Right lobe of liver (tissue), 6 donors: ENCODE measurements around the gene GABARAPL1. TPM values are rescaled to one million over a fixed set of nuclear protein-coding genes. Genes with fewer than 3 reads are reported as not detected.
"Not testable (repeated sequence)": the region's sequence is repeated elsewhere in the genome, so short reads cannot be mapped to it uniquely, and the experiment has no call there.

Experiments
- ATAC-seq, 4 donors: fragments of 200-7000 bp; cut with Tn5 transposase; one replicate each; pipeline ENCODE4 v1.9.1; 2020; ENCODE audit warnings: mild to moderate bottlenecking in 4 of 4, moderate library complexity in 4 of 4
- DNase-seq, 3 donors: peaks; one replicate each; pipeline ENCODE4 v3.0.0-alpha.2; 2020
- H3K27ac ChIP-seq, 3 donors: fragments of 200-600 bp; one replicate each; pipeline ENCODE4 v1.8.0; 2022
- H3K27me3 ChIP-seq, 2 donors: fragments of 200-600 bp; one replicate each; pipeline ENCODE4 v1.8.0; 2022
- H3K36me3 ChIP-seq, 4 donors: fragments of 200-600 bp; sonication (generic) in 1 of 4; one replicate each; pipeline versions ENCODE4 v1.5.1 to v1.8.0; 2017 to 2022; ENCODE audit warnings: control low read depth in 1 of 4
- H3K4me1 ChIP-seq, 4 donors: fragments of 200-600 bp; sonication (generic) in 1 of 4; one replicate each; pipeline versions ENCODE4 v1.5.1 to v1.8.0; 2017 to 2022; ENCODE audit warnings: control low read depth in 1 of 4
- H3K4me3 ChIP-seq, 3 donors: fragments of 200-600 bp; one replicate each; pipeline ENCODE4 v1.8.0; 2022
- H3K9me3 ChIP-seq, 4 donors: fragments of 200-600 bp; sonication (generic) in 1 of 4; one replicate each; pipeline versions ENCODE4 v1.5.1 to v1.8.0; 2017 to 2022; ENCODE audit warnings: control low read depth in 1 of 4
- POLR2A ChIP-seq: fragments of 450-650 bp; IDR thresholded peaks from one replicate; pipeline ENCODE4 v1.6.1; 2017; ENCODE audit warnings: antibody characterized with exemption, mild to moderate bottlenecking
- WGBS: methylation state at CpG from one replicate; pipeline ENCODE4 v1.1.6; 2018; ENCODE audit warnings: low coverage, low lambda C conversion rate; ENCODE audit not compliant: insufficient coverage; ENCODE audit errors: missing lambda C conversion rate; 5-methylcytosine and 5-hydroxymethylcytosine counted together
- intact Hi-C, 2 donors: fragments of 100-400 bp; cut with DNase I; formaldehyde crosslinking; loops; one replicate each; pipeline versions ENCODE4 v1.11.2 to v1.14.1; 2022
- total RNA-seq, 6 experiments: library from RNA; depleted of rRNA in 2 of 6; stranded (reverse); fragments of >200 nt in 2 of 6; fragmentation: NEBNext Ultra II Directional in 3 of 6; extraction: Animal tissue kit (Norgen Biotek cat#: 25700) in 3 of 6; gene quantifications; one replicate each; pipeline versions ENCODE4 v1.1.0 to v1.2.4, GENCODE V29; 2016 to 2023
- TF ChIP-seq, protein P1 (sequence below), 4 donors: fragments of 200-600 bp in 3 of 4; fragments of 450-650 bp in 1 of 4; IDR thresholded peaks; one replicate each; pipeline versions ENCODE4 v1.5.1 to v1.8.0; 2016 to 2022; ENCODE audit warnings: antibody characterized with exemption in 4 of 4, mild to moderate bottlenecking in 2 of 4
- donor health status: DM: no; HTN: yes; CAD: no.
- donor health status: DM: no; HTN: no; CAD: no.
- donor health status: DM: no; HTN: no; CAD: no.
- donor health status: DM: no; HTN: yes; CAD: no.
- donor health status: DM: no; HTN: yes; CAD: no.

GABARAPL1 gene
- total RNA-seq, 6 experiments from 2014 or later: 59.5 to 123 (median 83.4) TPM

DNA sequence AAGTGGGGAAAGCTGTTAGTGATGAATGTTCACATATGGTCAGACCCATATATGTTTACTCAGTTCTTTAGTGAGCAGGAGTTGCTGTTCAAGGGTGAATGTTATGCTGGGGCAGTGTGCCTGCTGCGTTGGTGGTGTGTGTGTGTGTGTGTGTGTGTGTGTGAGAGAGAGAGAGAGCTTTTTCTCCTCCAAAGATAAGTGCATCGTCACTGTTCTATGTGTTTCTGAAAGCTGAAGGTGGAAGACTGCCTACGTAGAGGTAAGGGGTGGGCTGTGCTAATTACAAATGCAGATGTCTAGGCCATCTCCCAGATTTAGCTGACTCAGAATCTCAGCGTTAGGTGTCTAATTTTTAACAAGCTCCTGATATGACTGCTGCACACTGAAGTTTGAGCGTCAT lies 10.5 kb downstream of the GABARAPL1 start:
- Histone ChIP-seq H3K27me3 (no peaks in the 10 kb centered on the region), H3K4me1 (peaks cover 0 to 11% (median 3%) of the 10 kb centered on the region in 4 donors), H3K27ac (no peak overlapping the region), H3K4me3 (no peak overlapping the region), H3K9me3 (no peaks in the 10 kb centered on the region), H3K36me3 (peaks cover 0 to 59% (median 28%) of the 10 kb centered on the region in 4 donors)
- intact Hi-C loops: no loop called here
- TF ChIP-seq POLR2A: no peak
- TF ChIP-seq, protein P1, sequence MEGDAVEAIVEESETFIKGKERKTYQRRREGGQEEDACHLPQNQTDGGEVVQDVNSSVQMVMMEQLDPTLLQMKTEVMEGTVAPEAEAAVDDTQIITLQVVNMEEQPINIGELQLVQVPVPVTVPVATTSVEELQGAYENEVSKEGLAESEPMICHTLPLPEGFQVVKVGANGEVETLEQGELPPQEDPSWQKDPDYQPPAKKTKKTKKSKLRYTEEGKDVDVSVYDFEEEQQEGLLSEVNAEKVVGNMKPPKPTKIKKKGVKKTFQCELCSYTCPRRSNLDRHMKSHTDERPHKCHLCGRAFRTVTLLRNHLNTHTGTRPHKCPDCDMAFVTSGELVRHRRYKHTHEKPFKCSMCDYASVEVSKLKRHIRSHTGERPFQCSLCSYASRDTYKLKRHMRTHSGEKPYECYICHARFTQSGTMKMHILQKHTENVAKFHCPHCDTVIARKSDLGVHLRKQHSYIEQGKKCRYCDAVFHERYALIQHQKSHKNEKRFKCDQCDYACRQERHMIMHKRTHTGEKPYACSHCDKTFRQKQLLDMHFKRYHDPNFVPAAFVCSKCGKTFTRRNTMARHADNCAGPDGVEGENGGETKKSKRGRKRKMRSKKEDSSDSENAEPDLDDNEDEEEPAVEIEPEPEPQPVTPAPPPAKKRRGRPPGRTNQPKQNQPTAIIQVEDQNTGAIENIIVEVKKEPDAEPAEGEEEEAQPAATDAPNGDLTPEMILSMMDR (IDR thresholded peaks at IDR 0.05): no peak
- ATAC-seq: no peak
- no peak for DNase-seq
- WGBS: 90% methylated on average over 2 of the region's 5 CpGs

DNA sequence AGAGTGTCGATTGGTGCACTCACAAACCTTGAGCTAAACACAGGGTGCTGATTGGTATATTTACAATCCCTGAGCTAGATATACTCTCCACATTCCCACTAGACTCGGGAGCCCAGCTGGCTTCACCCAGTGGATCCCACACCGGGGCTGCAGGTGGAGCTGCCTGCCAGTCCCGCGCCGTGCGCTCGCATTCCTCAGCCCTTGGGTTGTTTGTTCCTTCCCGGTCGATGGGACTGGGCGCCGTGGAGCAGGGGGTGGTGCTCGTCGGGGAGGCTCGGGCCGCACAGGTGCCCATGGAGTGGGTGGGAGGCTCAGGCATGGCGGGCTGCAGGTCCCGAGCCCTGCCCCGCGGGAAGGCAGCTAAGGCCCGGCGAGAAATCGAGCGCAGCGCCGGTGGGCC lies 12.7 kb downstream of the GABARAPL1 start:
- H3K9me3 ChIP-seq, H3K4me3 ChIP-seq, H3K4me1 ChIP-seq, H3K27ac ChIP-seq, DNase-seq, intact Hi-C loops, ATAC-seq, H3K27me3 ChIP-seq: not testable (repeated sequence)
- WGBS: no CpG with 5 or more reads among the region's 26 CpGs
- H3K36me3 ChIP-seq: peaks cover 0 to 39% (median 22%) of the 10 kb centered on the region in 4 donors

DNA sequence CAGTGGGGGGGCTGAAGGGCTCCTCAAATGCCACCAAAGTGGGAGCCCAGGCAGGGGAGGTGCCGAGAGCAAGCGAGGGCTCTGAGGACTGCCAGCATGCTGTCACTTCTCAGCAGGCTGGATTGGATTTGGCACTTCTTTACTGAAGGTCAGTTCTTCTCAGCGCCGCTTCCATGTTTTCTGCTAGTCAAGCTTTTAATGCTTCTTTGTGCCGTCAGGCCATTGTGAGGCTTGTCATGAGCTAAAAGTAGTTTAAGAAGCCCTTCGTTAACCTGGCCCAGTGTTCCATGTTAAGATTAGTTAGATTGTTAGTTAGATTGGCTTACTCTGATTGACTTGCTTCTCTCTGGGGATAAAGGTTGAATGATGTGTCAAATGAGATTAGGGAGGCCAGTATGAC lies 13.4 kb downstream of the GABARAPL1 start:
- Histone ChIP-seq H3K27ac (no peak overlapping the region), H3K27me3 (no peaks in the 10 kb centered on the region), H3K4me1 (no peaks in the 10 kb centered on the region), H3K9me3 (no peaks in the 10 kb centered on the region), H3K36me3 (peaks cover 0 to 32% (median 18%) of the 10 kb centered on the region in 4 donors), H3K4me3 (no peak overlapping the region)
- no peak for DNase-seq
- intact Hi-C loops: no loop called here
- 95% methylated on average over 4 of the region's 6 CpGs for WGBS
- no peak for ATAC-seq
- TF ChIP-seq POLR2A: no peak
- TF ChIP-seq, protein P1 (IDR thresholded peaks at IDR 0.05): no peak

DNA sequence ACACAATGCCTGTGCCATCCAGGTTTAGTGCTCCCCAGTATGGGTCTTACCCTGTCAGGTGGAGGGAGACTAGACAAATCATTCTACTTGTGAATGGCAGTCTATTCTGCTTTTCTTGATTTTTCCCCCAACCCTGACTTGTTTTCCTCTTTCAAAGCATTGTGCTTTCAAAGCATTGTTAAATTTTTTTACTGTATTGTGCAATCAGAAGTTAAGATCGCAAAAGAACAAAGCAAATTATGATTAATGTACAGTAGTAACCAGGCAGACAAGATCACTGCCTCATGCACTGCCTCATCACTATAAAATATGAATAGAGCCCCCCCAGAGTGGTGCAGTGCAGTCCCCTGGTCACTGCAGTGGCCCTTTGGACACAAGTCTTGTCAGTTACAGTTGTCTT lies 14.1 kb downstream of the GABARAPL1 start:
- WGBS: 69% methylated on average over 1 of the region's 1 CpG
- intact Hi-C loops: no loop called here
- Histone ChIP-seq H3K27ac (no peak overlapping the region), H3K9me3 (no peaks in the 10 kb centered on the region), H3K36me3 (peaks cover 0 to 26% (median 13%) of the 10 kb centered on the region in 4 donors), H3K4me3 (no peak overlapping the region), H3K4me1 (no peaks in the 10 kb centered on the region), H3K27me3 (no peaks in the 10 kb centered on the region)
- no peak for TF ChIP-seq POLR2A
- TF ChIP-seq, protein P1 (IDR thresholded peaks at IDR 0.05): no peak
- DNase-seq (no peak), ATAC-seq (no peak)

DNA sequence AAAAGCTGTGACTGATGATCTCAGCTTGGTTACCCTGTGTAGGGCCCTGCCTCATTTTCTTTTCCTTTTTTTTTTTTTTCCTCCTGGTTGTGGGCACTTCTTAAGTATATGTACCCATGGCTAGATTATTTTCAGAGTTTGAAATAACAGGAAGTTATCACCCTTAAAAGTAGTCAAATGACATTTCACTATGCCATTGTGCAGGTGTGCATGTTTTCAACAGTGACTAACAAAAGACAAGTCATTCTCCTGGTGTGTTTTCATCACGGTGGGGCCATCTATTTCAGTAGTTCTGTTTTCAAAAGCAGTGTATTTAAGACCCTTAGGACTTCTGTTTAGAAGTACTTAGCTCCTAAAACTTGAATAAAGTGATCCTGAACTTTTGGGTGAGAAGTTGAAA lies 15.0 kb downstream of the GABARAPL1 start:
- TF ChIP-seq, protein P1 (IDR thresholded peaks at IDR 0.05): no peak
- TF ChIP-seq POLR2A: no peak
- Histone ChIP-seq H3K9me3 (no peaks in the 10 kb centered on the region), H3K4me3 (no peak overlapping the region), H3K27ac (no peak overlapping the region), H3K4me1 (no peaks in the 10 kb centered on the region), H3K36me3 (peaks cover 0 to 17% (median 6%) of the 10 kb centered on the region in 4 donors), H3K27me3 (no peaks in the 10 kb centered on the region)
- no peak for DNase-seq
- intact Hi-C loops: no loop called here
- 75% methylated on average over 1 of the region's 1 CpG for WGBS
- ATAC-seq: no peak
